Measurements from ENCODE around the gene ABTB1. TPM values are rescaled to one million over a fixed set of nuclear protein-coding genes. Genes with fewer than 3 reads are reported as not detected.
A peak's percentile ranks its signal among the peaks of the same experiment; 100 is the strongest.
"Not testable (repeated sequence)": the region's sequence is repeated elsewhere in the genome, so short reads cannot be mapped to it uniquely, and the experiment has no call there.

Gene ABTB1
- total and polyA plus RNA-seq, 2 of the 13 experiments (the other 11 are each of a cell fraction or from before 2014, with no cell fraction given), result 0.42 to 14.5 TPM

GRCh38 chr3:127652246-127652995 lies 20.3 kb upstream of the ABTB1 start (continued):
- TF ChIP-seq ARID3A (IDR thresholded peaks at IDR 0.05; ENCODE audit: low read depth, low read length) (no peak), THAP7 (CRISPR knock-in tag; IDR thresholded peaks at IDR 0.05) (no peak)

GRCh38 chr3:127654374-127654773 lies 18.4 kb upstream of the ABTB1 start:
- CTCF ChIA-PET (ENCODE audit: low intra/inter-chr PET ratio, low total read pairs), result no interaction called here
- H3K79me2 ChIP-seq (ENCODE audit: insufficient read depth, low read length), result no peaks in the 10 kb centered on the region
- POLR2A ChIA-PET, result no interaction called here
- no peaks in the 10 kb centered on the region for H3K9me3 ChIP-seq (ENCODE audit: low read length)
- intact Hi-C loops (cut with micrococcal nuclease; ENCODE audit: unreplicated experiment) (no loop called here), in situ Hi-C loops (cut with HindIII; ENCODE audit: extremely low pct_ligation_motif_present, low pct_unique_long_range_greater_than_20kb) (no loop called here)
- no peaks in the 10 kb centered on the region for H4K20me1 ChIP-seq (ENCODE audit: insufficient read depth, low read length)
- H3K4me1 ChIP-seq (ENCODE audit: insufficient read depth, low read length), result peaks cover 10% of the 10 kb centered on the region; the same call in 1 of the 2 replicates
- no peak overlapping the region for H2AFZ ChIP-seq (ENCODE audit: low read length)
- no peak overlapping the region for H3K27ac ChIP-seq (ENCODE audit: extremely low read length, insufficient read depth, low read length)
- 90% methylated on average over 4 of the region's 4 CpGs for WGBS (ENCODE audit: low lambda C conversion rate)
- no peak overlapping the region for H3K4me3 ChIP-seq (replicated peaks in 1 of 3; ENCODE audit: insufficient read depth in 1 of 3, low read depth in 2 of 3, low read length in 3 of 3)
- ATAC-seq (no peak), FAIRE-seq (no peak), DNase-seq (ENCODE audit: low spot score) (no peak)
- no peak overlapping the region for H3K4me2 ChIP-seq (ENCODE audit: low read depth, low read length)
- H3K36me3 ChIP-seq (replicated peaks in 1 of 2; ENCODE audit: control insufficient read depth in 1 of 2, insufficient read depth in 2 of 2, low read length in 2 of 2), result no peaks in the 10 kb centered on the region
- no peak for TF ChIP-seq PBX2 (CRISPR knock-in tag; IDR thresholded peaks at IDR 0.05)
- TF ChIP-seq FOXA3 (CRISPR knock-in tag; IDR thresholded peaks at IDR 0.05), result 0 out of 2 replicates have a peak, but pooled peaks have one; percentile 25
- no peak for TF ChIP-seq YEATS2 (CRISPR knock-in tag; IDR thresholded peaks at IDR 0.05; ENCODE audit: borderline replicate concordance)
- H3K27me3 ChIP-seq (ENCODE audit: control insufficient read depth in 1 of 2, insufficient read depth in 2 of 2, low read length in 2 of 2), result no peaks in the 10 kb centered on the region
- no TSS peak for BruUV-seq (replicated peaks)
- no peak overlapping the region for H3K9ac ChIP-seq (ENCODE audit: insufficient read depth, low read depth, low read length)

- H3K9me3 ChIP-seq (ENCODE audit: low read length); CTCF ChIA-PET (ENCODE audit: low intra/inter-chr PET ratio, low total read pairs); ATAC-seq; in situ Hi-C loops (cut with HindIII; ENCODE audit: extremely low pct_ligation_motif_present, low pct_unique_long_range_greater_than_20kb); POLR2A ChIA-PET; H3K27ac ChIP-seq (ENCODE audit: extremely low read length, insufficient read depth, low read length); H3K4me2 ChIP-seq (ENCODE audit: low read depth, low read length); intact Hi-C loops (cut with micrococcal nuclease; ENCODE audit: unreplicated experiment); DNase-seq (ENCODE audit: low spot score); H3K36me3 ChIP-seq (replicated peaks in 1 of 2; ENCODE audit: control insufficient read depth in 1 of 2, insufficient read depth in 2 of 2, low read length in 2 of 2); H3K27me3 ChIP-seq (ENCODE audit: control insufficient read depth in 1 of 2, insufficient read depth in 2 of 2, low read length in 2 of 2); H3K9ac ChIP-seq (ENCODE audit: insufficient read depth, low read depth, low read length); FAIRE-seq; H2AFZ ChIP-seq (ENCODE audit: low read length); H3K4me3 ChIP-seq (replicated peaks in 1 of 3; ENCODE audit: insufficient read depth in 1 of 3, low read depth in 2 of 3, low read length in 3 of 3); H4K20me1 ChIP-seq (ENCODE audit: insufficient read depth, low read length); H3K79me2 ChIP-seq (ENCODE audit: insufficient read depth, low read length); BruUV-seq (replicated peaks): not testable (repeated sequence)
- peaks cover 10% of the 10 kb centered on the region; the same call in 1 of the 2 replicates for H3K4me1 ChIP-seq (ENCODE audit: insufficient read depth, low read length)
- WGBS (ENCODE audit: low lambda C conversion rate), result 93% methylated on average over 5 of the region's 6 CpGs
Observed at GRCh38 chr3:127654993-127655392, 17.8 kb upstream of the ABTB1 start.

Measured in HepG2 (cell line).